GM12874 (cell line): Measurements from ENCODE around the gene DEDD2.

ENCODE experiments used
- CTCF ChIP-seq: IDR thresholded peaks from 2 replicates; pipeline ENCODE4 v1.5.1; 2011; ENCODE audit warnings: low read depth, mild to moderate bottlenecking, control low read depth, low read length, moderate library complexity; ENCODE audit not compliant: insufficient read depth

The DEDD2 gene

DNA sequence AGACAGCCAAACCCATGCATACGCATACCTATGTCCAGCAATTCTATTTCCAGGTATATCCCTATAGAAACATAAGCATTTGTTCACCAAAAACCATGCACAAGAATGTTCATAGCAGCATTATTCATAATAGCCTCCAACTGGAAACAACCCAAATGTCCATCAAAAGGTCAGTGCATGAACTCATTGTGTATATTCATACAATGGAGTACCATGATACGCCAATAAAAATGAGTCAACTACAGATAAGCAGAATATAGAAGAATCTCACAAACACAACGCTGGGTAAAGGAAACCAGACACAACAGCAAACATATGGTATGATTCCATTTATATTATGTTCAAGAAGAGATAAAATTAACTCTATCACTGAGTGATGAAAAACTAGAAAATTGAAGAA lies 23.8 kb downstream of the DEDD2 start:
- no peak for TF ChIP-seq CTCF

GRCh38 chr19:42193294-42193693 lies 24.2 kb downstream of the DEDD2 start:
- no peak for TF ChIP-seq CTCF

DNA sequence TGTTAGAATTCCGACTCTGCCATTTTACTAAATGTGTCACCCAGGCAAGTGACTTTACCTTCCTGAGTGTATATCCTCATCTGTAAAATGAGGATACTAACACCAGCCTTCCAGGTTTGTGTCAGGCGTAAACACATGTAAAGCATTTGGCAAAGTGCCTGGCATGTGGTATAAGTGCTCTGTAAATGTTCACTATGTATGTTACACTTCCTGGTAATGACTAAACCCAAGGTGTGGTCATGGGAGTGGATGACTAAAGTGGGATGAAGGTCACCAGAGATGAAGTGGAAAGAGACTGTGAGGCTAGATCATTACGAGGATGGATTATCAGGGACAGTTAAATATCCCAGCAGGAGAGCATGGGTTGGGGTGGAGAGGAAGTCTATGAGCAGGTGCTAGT lies 25.6 kb downstream of the DEDD2 start:
- no peak for TF ChIP-seq CTCF

DNA sequence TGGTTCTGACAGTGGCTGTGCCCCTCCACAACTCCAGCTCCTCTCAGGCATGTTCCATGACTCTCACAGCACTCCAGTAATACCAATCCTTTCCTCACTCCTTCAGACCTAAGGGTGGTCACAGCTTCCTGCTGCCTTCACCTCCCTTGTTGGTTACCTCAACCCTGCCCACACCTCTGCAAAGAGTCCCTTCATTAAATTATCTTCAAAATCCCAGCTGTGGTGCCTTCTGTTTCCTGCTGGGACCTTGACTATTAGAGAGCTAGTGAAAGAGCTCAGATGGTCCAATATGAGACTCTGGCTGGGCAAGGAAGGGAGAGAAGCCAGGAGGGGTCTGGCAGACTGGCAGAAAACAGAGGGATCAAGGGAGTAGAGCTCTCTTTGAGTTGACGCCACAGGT lies 26.1 kb downstream of the DEDD2 start:
- TF ChIP-seq CTCF, result no peak

DNA sequence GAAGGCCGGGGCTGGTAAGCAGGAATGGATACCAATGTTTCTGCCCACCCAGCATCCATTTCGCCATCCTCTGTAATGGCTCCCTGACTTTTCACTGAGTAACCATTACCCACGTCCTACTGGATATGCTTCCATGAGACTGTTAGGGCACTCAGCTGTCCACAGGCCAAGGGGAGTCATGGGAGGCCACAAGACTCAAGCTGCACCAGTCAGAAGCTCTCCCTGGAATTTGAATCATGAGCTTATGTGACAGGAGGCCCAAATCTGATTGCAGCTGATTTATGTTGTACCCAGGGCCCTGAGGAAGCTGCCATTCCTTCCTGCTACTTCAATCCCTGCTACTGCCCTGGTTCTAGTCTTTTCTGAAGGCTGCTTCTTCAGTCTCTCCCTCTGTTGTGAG lies 28.3 kb downstream of the DEDD2 start:
- TF ChIP-seq CTCF, result no peak

DNA sequence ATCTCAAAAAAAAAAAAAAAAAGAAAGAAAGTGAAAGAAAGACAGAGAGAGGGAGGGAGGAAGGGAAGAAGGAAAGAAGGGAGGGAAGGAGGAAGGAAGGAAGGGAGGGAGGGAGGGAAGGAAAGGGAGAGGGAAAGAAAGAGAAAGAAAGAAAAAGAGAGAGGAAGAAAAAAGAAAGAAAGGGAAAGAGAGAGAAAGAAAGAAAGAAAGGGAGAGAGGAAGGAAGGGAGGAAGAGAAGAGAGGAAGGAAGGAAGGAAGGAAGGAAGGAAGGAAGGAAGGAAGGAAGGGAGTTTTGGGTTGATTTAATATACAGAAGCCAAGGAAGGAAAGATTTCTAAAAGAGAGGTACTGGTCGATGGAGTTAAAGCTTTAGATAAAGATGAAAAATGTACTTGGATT lies 28.8 kb downstream of the DEDD2 start:
- TF ChIP-seq CTCF, result no peak

DNA sequence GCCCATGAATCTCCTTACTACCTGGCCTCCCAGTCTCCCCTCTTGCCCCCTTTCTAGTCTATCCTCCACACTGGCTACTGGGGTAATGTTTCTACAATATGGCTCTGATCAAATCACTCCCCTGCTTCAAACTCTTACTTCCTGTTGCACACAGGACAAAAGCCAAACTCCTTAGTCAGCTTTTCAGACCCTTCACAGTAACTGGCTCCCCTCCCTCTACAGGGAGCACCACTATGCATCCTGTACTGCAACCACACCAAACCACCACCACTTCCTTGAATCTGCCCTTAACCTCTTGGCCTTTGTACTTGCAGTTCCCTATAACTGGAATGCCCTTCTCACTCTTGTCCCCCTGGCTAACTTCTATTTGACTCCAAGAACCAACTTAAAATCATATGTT lies 32.2 kb downstream of the DEDD2 start:
- TF ChIP-seq CTCF, result no peak

DNA sequence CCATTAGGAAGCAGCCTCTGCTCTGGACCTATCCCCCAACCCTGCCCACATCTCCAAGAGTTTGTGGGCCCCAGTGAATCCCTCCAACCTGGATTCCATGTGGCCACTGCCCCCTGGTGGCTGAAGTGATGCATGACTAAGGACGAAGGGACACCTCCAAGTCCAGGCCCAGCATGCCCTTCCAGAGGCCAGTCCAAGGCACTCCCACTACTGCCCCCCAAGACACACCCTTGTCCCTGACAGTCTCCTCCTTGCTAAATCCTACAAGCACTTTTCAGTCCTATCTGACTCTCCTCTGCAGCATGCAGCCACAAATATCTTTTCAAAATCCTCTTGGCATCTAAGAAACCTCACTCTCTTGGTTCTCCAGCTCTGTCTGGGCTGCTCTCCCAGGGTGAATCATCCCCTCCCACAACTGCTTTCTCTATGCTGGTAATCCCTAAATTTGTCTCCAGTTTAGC lies 33.0 kb downstream of the DEDD2 start:
- TF ChIP-seq CTCF, result peak; percentile 90
